BLaER1 treated with 17β-estradiol and CSF1 and Interleukin-3, amounts not matched to agents 10 nM and 100 nM (cell line): Measurements from ENCODE around the gene GK.

Experiments
- H3K27ac ChIP-seq, 11 experiments: shearing (Covaris generic); formaldehyde crosslinking; 2 replicates each; pipeline ENCODE4 v1.8.1; 2022
- H3K27me3 ChIP-seq, 11 experiments: shearing (Covaris generic); formaldehyde crosslinking; 2 replicates each; pipeline ENCODE4 v1.8.1; 2022
- H3K36me3 ChIP-seq, 11 experiments: shearing (Covaris generic); formaldehyde crosslinking; 2 replicates each; pipeline ENCODE4 v1.8.1; 2022
- H3K4me1 ChIP-seq, 10 experiments: shearing (Covaris generic); formaldehyde crosslinking; 2 replicates each; pipeline ENCODE4 v1.8.1; 2022
- H3K4me2 ChIP-seq, 11 experiments: shearing (Covaris generic); formaldehyde crosslinking; 2 replicates each; pipeline ENCODE4 v1.8.1; 2022
- H3K4me3 ChIP-seq, 10 experiments: shearing (Covaris generic); formaldehyde crosslinking; 2 replicates each; pipeline ENCODE4 v1.8.1; 2022
- H3K9ac ChIP-seq, 11 experiments: shearing (Covaris generic); formaldehyde crosslinking; 2 replicates each; pipeline ENCODE4 v1.8.1; 2022
- H3K9me3 ChIP-seq, 11 experiments: shearing (Covaris generic); formaldehyde crosslinking; replicated peaks in 1 of 11; 2 replicates each; pipeline ENCODE4 v1.8.1; 2022
- H4K20me1 ChIP-seq, 11 experiments: shearing (Covaris generic); formaldehyde crosslinking; 2 replicates each; pipeline ENCODE4 v1.8.1; 2022
- Cebpa-rat ChIP-seq, 11 experiments: shearing (Covaris generic); IDR thresholded peaks; 2 replicates each; pipeline ENCODE4 v1.8.1; 2022

Gene GK

GRCh38 chrX:30673127-30673796, 20.0 kb downstream of the GK start:
- H3K27me3 ChIP-seq: no peaks in the 10 kb centered on the region
- H3K36me3 ChIP-seq: peaks cover 15 to 97% (median 38%) of the 10 kb centered on the region in 11 experiments; a peak in 19 of 22 replicates
- H3K9ac ChIP-seq: peak overlapping the region in 1 of 11 experiments; percentile 21; a peak in 1 of 22 replicates
- H4K20me1 ChIP-seq: peaks cover 0 to 100% (median 0%) of the 10 kb centered on the region in 11 experiments; a peak in 6 of 22 replicates
- 0 out of 20 replicates have a peak, but pooled peaks cover 0 to 7% (median 0%) of the 10 kb centered on the region in 10 experiments for H3K4me1 ChIP-seq
- H3K4me2 ChIP-seq: no peak overlapping the region
- no peak for TF ChIP-seq Cebpa-rat (IDR thresholded peaks at IDR 0.05)
- H3K9me3 ChIP-seq: 0 out of 22 replicates have a peak, but pooled peaks cover 0 to 3% (median 0%) of the 10 kb centered on the region in 11 experiments
- H3K4me3 ChIP-seq: no peak overlapping the region
- peak overlapping the region in 1 of 11 experiments; percentile 16; a peak in 1 of 22 replicates for H3K27ac ChIP-seq

DNA sequence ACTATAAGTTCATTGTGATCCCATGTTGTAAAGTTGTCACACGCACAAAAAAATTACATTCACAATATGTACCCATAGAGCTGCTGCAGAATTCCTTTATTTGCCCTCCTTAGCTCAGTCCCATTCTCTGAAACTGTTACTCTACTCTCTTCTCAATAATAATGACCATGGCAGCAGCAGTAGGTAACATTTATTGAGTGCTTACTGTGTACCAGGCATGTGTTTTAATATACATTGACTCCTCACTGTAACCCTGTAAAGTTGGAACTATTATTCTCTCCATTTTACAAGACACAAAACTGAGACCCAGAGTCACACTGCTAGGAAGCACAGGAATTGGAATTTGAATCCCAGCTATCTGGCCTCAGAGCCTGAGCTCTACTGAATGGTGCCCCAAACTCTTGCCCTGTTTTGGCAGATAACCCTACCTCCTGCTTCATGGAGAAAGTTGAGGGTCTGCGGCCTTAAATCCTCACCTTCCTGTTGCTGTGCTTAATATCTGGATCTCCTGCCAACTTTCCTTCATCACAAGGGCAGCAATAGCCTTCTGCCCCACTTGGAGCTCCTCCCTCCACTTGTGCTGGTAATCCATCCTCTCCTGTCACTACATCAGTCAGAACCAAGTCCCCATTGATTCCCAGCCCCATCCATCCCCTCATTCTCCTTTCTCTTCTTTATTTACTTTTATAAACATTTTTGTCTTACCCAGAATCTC, 20.8 kb downstream of the GK start:
- Histone ChIP-seq H3K4me3 (no peak overlapping the region), H3K4me1 (no peaks in the 10 kb centered on the region), H4K20me1 (peaks cover 0 to 100% (median 0%) of the 10 kb centered on the region in 11 experiments; a peak in 5 of 22 replicates), H3K4me2 (no peak overlapping the region), H3K9me3 (no peaks in the 10 kb centered on the region), H3K27me3 (no peaks in the 10 kb centered on the region), H3K27ac (peak overlapping the region in 1 of 11 experiments; percentile 16; a peak in 1 of 22 replicates), H3K9ac (peak overlapping the region in 1 of 11 experiments; percentile 21; a peak in 2 of 22 replicates), H3K36me3 (peaks cover 9 to 95% (median 30%) of the 10 kb centered on the region in 11 experiments; a peak in 18 of 22 replicates)
- TF ChIP-seq Cebpa-rat (IDR thresholded peaks at IDR 0.05): no peak

DNA sequence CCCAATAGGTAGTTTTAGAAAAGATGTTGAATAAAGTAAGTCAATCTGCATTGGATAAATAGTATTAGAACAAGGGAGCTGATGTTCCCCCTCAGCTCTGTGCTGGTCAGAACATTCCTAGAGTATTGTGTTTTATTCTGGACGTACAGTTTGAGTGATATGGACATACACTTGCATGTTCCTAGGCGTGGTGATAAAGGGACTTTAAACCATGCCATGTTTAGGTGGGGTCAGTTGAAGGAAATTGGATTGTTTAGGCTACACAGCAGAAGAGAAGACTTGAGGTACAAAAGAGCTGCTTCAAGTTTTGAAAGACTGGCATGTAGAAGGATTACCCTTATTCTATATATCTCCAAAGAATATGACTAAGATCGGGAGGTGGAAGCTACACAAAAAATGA, 21.6 kb downstream of the GK start:
- no peak for TF ChIP-seq Cebpa-rat (IDR thresholded peaks at IDR 0.05)
- Histone ChIP-seq H3K9me3 (no peaks in the 10 kb centered on the region), H4K20me1 (peaks cover 0 to 100% (median 0%) of the 10 kb centered on the region in 11 experiments; a peak in 5 of 22 replicates), H3K27ac (no peak overlapping the region), H3K36me3 (peaks cover 9 to 95% (median 29%) of the 10 kb centered on the region in 11 experiments; a peak in 18 of 22 replicates), H3K4me1 (no peaks in the 10 kb centered on the region), H3K27me3 (no peaks in the 10 kb centered on the region), H3K9ac (no peak overlapping the region), H3K4me3 (no peak overlapping the region), H3K4me2 (no peak overlapping the region)

DNA sequence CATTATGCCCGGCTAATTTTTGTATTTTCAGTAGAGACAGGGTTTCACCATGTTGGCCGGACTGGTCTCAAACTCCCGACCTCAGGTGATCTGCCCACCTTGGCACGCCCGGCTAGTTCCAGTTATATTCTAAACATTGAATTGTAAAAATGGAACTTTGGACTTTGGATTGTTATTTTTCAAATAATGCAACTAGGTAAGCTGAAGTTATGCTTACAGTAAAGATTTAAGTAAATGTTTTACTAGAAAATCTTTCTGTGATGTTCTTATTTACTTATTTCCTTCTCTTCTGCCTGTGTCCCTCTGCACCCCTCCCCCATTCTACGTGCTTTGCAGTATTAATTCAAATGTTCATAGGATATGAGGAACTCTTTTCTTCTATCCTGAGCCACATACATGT, 26.1 kb downstream of the GK start:
- Histone ChIP-seq H3K36me3 (peaks cover 6 to 95% (median 36%) of the 10 kb centered on the region in 11 experiments; a peak in 16 of 22 replicates), H3K27me3 (0 out of 22 replicates have a peak, but pooled peaks cover 0 to 4% (median 0%) of the 10 kb centered on the region in 11 experiments), H3K4me1 (no peaks in the 10 kb centered on the region), H3K9ac (no peak overlapping the region), H3K27ac (no peak overlapping the region), H3K4me3 (no peak overlapping the region), H3K9me3 (no peaks in the 10 kb centered on the region), H3K4me2 (no peak overlapping the region), H4K20me1 (peaks cover 0 to 100% (median 0%) of the 10 kb centered on the region in 11 experiments; a peak in 4 of 22 replicates)
- no peak for TF ChIP-seq Cebpa-rat (IDR thresholded peaks at IDR 0.05)

DNA sequence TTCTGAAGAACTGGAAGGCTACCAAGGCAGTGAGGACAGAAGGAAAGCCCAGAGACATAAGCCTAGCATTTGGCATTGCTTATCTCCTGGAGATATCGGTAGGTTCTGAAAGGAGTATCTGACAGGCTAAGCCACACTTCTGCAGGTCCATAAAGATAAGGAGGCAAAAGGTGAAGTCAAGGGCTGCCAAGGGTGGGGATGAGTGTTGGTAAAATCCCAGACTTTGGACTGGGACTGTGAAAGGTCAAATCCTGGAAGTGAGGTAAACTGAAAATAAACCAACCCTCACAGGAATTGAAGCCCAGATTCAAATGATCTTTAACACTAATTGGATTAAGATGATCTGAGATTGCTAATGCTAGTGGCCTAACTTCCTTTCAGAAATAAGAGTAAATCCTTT, 27.4 kb downstream of the GK start:
- Histone ChIP-seq H3K27me3 (0 out of 22 replicates have a peak, but pooled peaks cover 0 to 4% (median 0%) of the 10 kb centered on the region in 11 experiments), H3K9ac (no peak overlapping the region), H3K4me1 (no peaks in the 10 kb centered on the region), H3K27ac (no peak overlapping the region), H3K4me2 (no peak overlapping the region), H3K9me3 (no peaks in the 10 kb centered on the region), H3K36me3 (peaks cover 6 to 96% (median 36%) of the 10 kb centered on the region in 11 experiments; a peak in 16 of 22 replicates), H4K20me1 (peaks cover 0 to 100% (median 0%) of the 10 kb centered on the region in 11 experiments; a peak in 5 of 22 replicates), H3K4me3 (no peak overlapping the region)
- TF ChIP-seq Cebpa-rat (IDR thresholded peaks at IDR 0.05): no peak

- Histone ChIP-seq H3K4me2 (no peak overlapping the region), H3K4me1 (no peaks in the 10 kb centered on the region; a peak in 1 of 20 replicates), H3K9me3 (no peaks in the 10 kb centered on the region), H3K4me3 (no peak overlapping the region), H3K9ac (no peak overlapping the region), H3K27ac (no peak overlapping the region), H3K27me3 (no peaks in the 10 kb centered on the region), H4K20me1 (peaks cover 0 to 100% (median 0%) of the 10 kb centered on the region in 11 experiments; a peak in 6 of 22 replicates), H3K36me3 (peaks cover 0 to 94% (median 25%) of the 10 kb centered on the region in 11 experiments; a peak in 14 of 22 replicates)
- no peak for TF ChIP-seq Cebpa-rat (IDR thresholded peaks at IDR 0.05)
Observed at GRCh38 chrX:30688641-30689040, 35.4 kb downstream of the GK start.

- H4K20me1 ChIP-seq: peaks cover 0 to 100% (median 0%) of the 10 kb centered on the region in 11 experiments; a peak in 6 of 22 replicates
- H3K4me1 ChIP-seq: no peaks in the 10 kb centered on the region; a peak in 1 of 20 replicates
- no peak overlapping the region for H3K4me3 ChIP-seq
- TF ChIP-seq Cebpa-rat (IDR thresholded peaks at IDR 0.05): no peak
- H3K9me3 ChIP-seq: no peaks in the 10 kb centered on the region
- no peak overlapping the region for H3K27ac ChIP-seq
- no peak overlapping the region for H3K4me2 ChIP-seq
- no peak overlapping the region for H3K9ac ChIP-seq
- peaks cover 0 to 93% (median 25%) of the 10 kb centered on the region in 11 experiments; a peak in 14 of 22 replicates for H3K36me3 ChIP-seq
- H3K27me3 ChIP-seq: no peaks in the 10 kb centered on the region
Observed at GRCh38 chrX:30689116-30689515, 35.9 kb downstream of the GK start.

GRCh38 chrX:30690330-30690729, 37.1 kb downstream of the GK start:
- H3K9me3 ChIP-seq: no peaks in the 10 kb centered on the region
- no peak for TF ChIP-seq Cebpa-rat (IDR thresholded peaks at IDR 0.05)
- no peaks in the 10 kb centered on the region for H3K27me3 ChIP-seq
- no peak overlapping the region for H3K4me3 ChIP-seq
- H3K36me3 ChIP-seq: peaks cover 0 to 96% (median 33%) of the 10 kb centered on the region in 11 experiments; a peak in 15 of 22 replicates
- H3K9ac ChIP-seq: no peak overlapping the region
- no peak overlapping the region for H3K4me2 ChIP-seq
- H3K27ac ChIP-seq: no peak overlapping the region
- peaks cover 0 to 100% (median 0%) of the 10 kb centered on the region in 11 experiments; a peak in 6 of 22 replicates for H4K20me1 ChIP-seq
- H3K4me1 ChIP-seq: no peaks in the 10 kb centered on the region; a peak in 1 of 20 replicates
